GM21360 (cell line): ENCODE data around the gene TAF4.
"Not testable (repeated sequence)": the region's sequence is repeated elsewhere in the genome, so short reads cannot be mapped to it uniquely, and the experiment has no call there.

Experiments used
- ATAC-seq: cut with Tn5 transposase; IDR thresholded peaks from one replicate; pipeline ENCODE4 v1.9.1; 2021; ENCODE audit warnings: mild to moderate bottlenecking, moderate library complexity; ENCODE audit not compliant: unreplicated experiment

TAF4 gene

GRCh38 chr20:62007127-62007647, 58.5 kb downstream of the TAF4 start:
- ATAC-seq = no peak

GRCh38 chr20:62006482-62006881, 59.2 kb downstream of the TAF4 start:
- no peak for ATAC-seq

GRCh38 chr20:62004614-62005013, 61.1 kb downstream of the TAF4 start:
- no peak for ATAC-seq

- no peak for ATAC-seq
Observed at GRCh38 chr20:62003567-62004405, 61.9 kb downstream of the TAF4 start.

- ATAC-seq = no peak
Observed at GRCh38 chr20:62002882-62003480, 62.7 kb downstream of the TAF4 start.

GRCh38 chr20:62001178-62001715, 64.4 kb downstream of the TAF4 start:
- no peak for ATAC-seq

GRCh38 chr20:61998343-61999121, 67.1 kb downstream of the TAF4 start:
- no peak for ATAC-seq

- ATAC-seq = no peak
Observed at GRCh38 chr20:61997891-61998290, 67.8 kb downstream of the TAF4 start.

GRCh38 chr20:61997372-61997771, 68.3 kb downstream of the TAF4 start:
- ATAC-seq = no peak

GRCh38 chr20:61994546-61994945, 71.1 kb downstream of the TAF4 start:
- no peak for ATAC-seq

- no peak for ATAC-seq
Observed at GRCh38 chr20:61993058-61993457, 72.6 kb downstream of the TAF4 start.

GRCh38 chr20:61991476-61991875, 74.2 kb downstream of the TAF4 start:
- no peak for ATAC-seq

- no peak for ATAC-seq
Observed at GRCh38 chr20:61990484-61990883, 75.2 kb downstream of the TAF4 start.

GRCh38 chr20:61989741-61990140, 75.9 kb downstream of the TAF4 start:
- no peak for ATAC-seq

- no peak for ATAC-seq
Observed at GRCh38 chr20:61988665-61989064, 77.0 kb downstream of the TAF4 start.

- no peak for ATAC-seq
Observed at GRCh38 chr20:61986762-61987321, 78.8 kb downstream of the TAF4 start.

GRCh38 chr20:61985096-61985495, 80.6 kb downstream of the TAF4 start:
- ATAC-seq = no peak

GRCh38 chr20:61984431-61984830, 81.2 kb downstream of the TAF4 start:
- ATAC-seq = not testable (repeated sequence)

GRCh38 chr20:61983965-61984364, 81.7 kb downstream of the TAF4 start:
- ATAC-seq = no peak

- ATAC-seq = no peak
Observed at GRCh38 chr20:61982951-61983315, 82.7 kb downstream of the TAF4 start.
